ENCODE measurements around the gene MYT1.

Gene MYT1

GRCh38 chr20:64155258-64156135, 8.8 kb upstream of the MYT1 start:
- DNase-seq = no peak

GRCh38 chr20:64156136-64156885, 7.9 kb upstream of the MYT1 start:
- no peak for DNase-seq

- DNase-seq = no peak
These were observed 7.1 kb upstream of the MYT1 start for GRCh38 chr20:64156886-64157875.

- no peak for DNase-seq
These were observed 6.4 kb upstream of the MYT1 start for GRCh38 chr20:64157878-64158277.

GRCh38 chr20:64158346-64159285, 5.6 kb upstream of the MYT1 start:
- no peak for DNase-seq

GRCh38 chr20:64159286-64159680, 5.0 kb upstream of the MYT1 start:
- DNase-seq = no peak

GRCh38 chr20:64159711-64160110, 4.5 kb upstream of the MYT1 start:
- DNase-seq = no peak

GRCh38 chr20:64160118-64160517, 4.1 kb upstream of the MYT1 start:
- no peak for DNase-seq

GRCh38 chr20:64160526-64161355, 3.5 kb upstream of the MYT1 start:
- DNase-seq = no peak

- no peak for DNase-seq
These were observed 2.7 kb upstream of the MYT1 start for GRCh38 chr20:64161356-64162238.

GRCh38 chr20:64162239-64162910, 1.9 kb upstream of the MYT1 start:
- DNase-seq = no peak

GRCh38 chr20:64163776-64164122, 503 bp upstream of the MYT1 start:
- no peak for DNase-seq

- DNase-seq = no peak
These were observed 1.8 kb downstream of the MYT1 start for GRCh38 chr20:64165866-64166600.

GRCh38 chr20:64166721-64167615, 2.7 kb downstream of the MYT1 start:
- DNase-seq = no peak

GRCh38 chr20:64167676-64168075, 3.4 kb downstream of the MYT1 start:
- DNase-seq = no peak

- no peak for DNase-seq
These were observed 4.3 kb downstream of the MYT1 start for GRCh38 chr20:64168381-64169090.

GRCh38 chr20:64169091-64169560, 4.9 kb downstream of the MYT1 start:
- no peak for DNase-seq
